Activated naive CD8-positive, alpha-beta T cell treated with anti-CD3 and anti-CD28 coated beads, Interleukin-2, amount 10 ng/mL, durations not matched to agents 7 days and 5 days (primary cell): ENCODE data around the gene RPL12. TPM values are rescaled to one million over a fixed set of nuclear protein-coding genes. Genes with fewer than 3 reads are reported as not detected.

Source experiments
- ATAC-seq: fragments of 150-1000 bp; cut with Tn5 transposase; one replicate; pipeline ENCODE4 v1.10.0; 2021; ENCODE audit warnings: low read depth, moderate library complexity
- POLR2A ChIA-PET: fragments of 350-600 bp; sonication (Branson Sonifier 250); formaldehyde crosslinking; loops from one replicate; lab custom pipeline; 2021; ENCODE audit warnings: antibody characterized with exemption; lab: Charles Lee
- DNase-seq: peaks from one replicate; pipeline ENCODE4 v3.0.0; 2021
- H3K27ac Mint-ChIP-seq: one replicate; pipeline ENCODE4 v1.8.0; 2022; ENCODE audit warnings: mild to moderate bottlenecking, mixed read lengths
- H3K27me3 Mint-ChIP-seq: one replicate; pipeline ENCODE4 v1.8.0; 2022; ENCODE audit warnings: mild to moderate bottlenecking, moderate library complexity, mixed read lengths
- H3K36me3 Mint-ChIP-seq: one replicate; pipeline ENCODE4 v1.8.0; 2021; ENCODE audit warnings: mild to moderate bottlenecking, mixed read lengths
- H3K4me1 Mint-ChIP-seq: one replicate; pipeline ENCODE4 v1.8.0; 2021; ENCODE audit warnings: mixed read lengths
- H3K4me3 Mint-ChIP-seq: one replicate; pipeline ENCODE4 v1.8.0; 2022; ENCODE audit warnings: mild to moderate bottlenecking, moderate library complexity, mixed read lengths
- H3K9me3 Mint-ChIP-seq: one replicate; pipeline ENCODE4 v1.8.0; 2021; ENCODE audit warnings: mixed read lengths
- total RNA-seq, 2 experiments: library from RNA; stranded (reverse); gene quantifications; one replicate each; pipeline ENCODE4 v1.2.3, GENCODE V29; 2021

RPL12 gene
- total RNA-seq, 2 experiments from 2014 or later = 1,332 to 1,343 TPM

DNA sequence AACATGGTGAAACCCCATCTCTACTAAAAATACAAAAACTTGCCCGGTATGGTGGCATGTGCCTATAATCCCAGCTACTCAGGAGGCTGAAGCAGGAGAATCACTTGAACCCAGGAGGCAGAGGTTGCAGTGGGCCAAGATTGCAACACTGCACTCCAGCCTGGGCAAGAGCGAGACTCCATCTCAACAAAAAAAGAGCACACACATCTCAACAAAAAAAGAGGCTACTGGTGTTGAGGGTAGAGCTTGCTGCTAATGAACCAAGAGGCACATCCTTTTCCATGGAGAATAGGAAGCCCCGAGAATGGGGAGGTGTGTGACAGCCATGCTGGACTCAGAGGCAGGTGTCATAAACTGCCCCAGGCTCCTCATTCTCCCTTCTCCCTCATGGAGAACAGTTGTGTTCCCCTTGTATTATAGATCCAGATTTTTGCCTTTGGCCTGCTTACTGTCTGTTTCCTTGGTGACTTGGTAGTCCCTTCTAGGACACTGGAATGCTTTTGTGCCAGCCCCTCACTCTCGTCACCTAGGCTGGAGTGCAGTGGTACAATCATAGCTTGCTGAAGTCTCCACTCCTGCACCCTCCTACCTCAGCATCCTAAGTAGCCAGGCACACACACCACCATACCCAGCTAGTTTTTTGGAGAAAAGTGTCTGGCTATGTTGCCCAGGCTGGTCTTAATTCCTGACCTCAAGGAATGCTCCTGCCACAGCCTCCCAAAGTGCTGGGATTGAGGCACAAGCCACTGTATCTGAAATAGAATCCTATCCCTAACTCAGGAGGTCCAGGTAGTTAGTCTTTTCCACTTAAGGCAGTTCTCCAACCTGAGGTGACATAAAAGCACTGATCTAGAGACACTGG lies 5.1 kb downstream of the RPL12 start:
- DNase-seq (no peak), ATAC-seq (no peak)
- no peaks in the 10 kb centered on the region for H3K27me3 Mint-ChIP-seq
- peaks cover 21% of the 10 kb centered on the region for H3K9me3 Mint-ChIP-seq
- H3K27ac Mint-ChIP-seq = no peak overlapping the region
- POLR2A ChIA-PET = no interaction called here
- peaks cover 93% of the 10 kb centered on the region for H3K36me3 Mint-ChIP-seq
- peaks cover 30% of the 10 kb centered on the region for H3K4me1 Mint-ChIP-seq
- H3K4me3 Mint-ChIP-seq = no peak overlapping the region

DNA sequence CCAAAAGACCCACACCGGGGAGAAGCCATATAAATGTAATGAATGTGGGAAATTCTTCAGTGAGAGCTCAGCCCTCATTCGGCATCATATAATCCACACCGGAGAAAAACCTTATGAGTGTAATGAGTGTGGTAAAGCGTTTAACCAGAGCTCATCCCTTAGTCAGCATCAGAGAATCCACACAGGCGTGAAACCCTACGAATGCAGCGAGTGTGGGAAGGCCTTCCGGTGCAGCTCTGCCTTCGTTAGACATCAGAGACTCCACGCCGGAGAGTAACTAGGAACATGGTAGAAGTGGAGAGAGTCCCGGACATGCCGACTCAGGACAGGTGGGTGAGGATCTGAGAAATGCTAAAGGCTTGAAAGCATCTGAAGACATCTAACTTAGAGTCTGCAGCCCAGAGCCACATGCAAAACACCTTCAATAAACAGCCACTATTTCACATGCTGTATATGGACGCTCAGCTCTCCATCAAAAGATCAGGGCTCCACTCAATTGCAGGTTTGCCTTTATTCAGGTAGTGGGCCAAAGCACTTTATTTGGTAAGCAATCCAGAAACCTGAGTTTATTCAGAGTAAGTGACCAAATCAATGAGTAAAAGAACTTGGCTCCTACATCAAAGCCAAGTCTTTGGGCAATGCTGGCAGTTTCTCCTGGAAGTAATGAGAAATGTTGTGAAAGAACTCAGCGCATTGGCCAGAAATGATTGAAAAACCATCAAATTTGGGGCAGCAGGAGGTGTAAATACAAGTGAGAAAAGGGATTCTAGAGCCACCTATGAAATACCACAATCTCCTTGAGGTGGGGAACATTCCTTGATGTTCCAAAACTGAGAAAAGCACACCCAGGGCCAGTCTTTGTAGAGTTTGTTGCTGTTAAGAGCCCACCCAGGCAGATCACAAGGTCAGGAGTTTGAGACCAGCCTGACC lies 6.0 kb downstream of the RPL12 start:
- peaks cover 95% of the 10 kb centered on the region for H3K36me3 Mint-ChIP-seq
- H3K27me3 Mint-ChIP-seq = no peaks in the 10 kb centered on the region
- H3K27ac Mint-ChIP-seq = no peak overlapping the region
- ATAC-seq = no peak
- peaks cover 21% of the 10 kb centered on the region for H3K9me3 Mint-ChIP-seq
- H3K4me1 Mint-ChIP-seq = peaks cover 27% of the 10 kb centered on the region
- POLR2A ChIA-PET = no interaction called here
- no peak for DNase-seq
- H3K4me3 Mint-ChIP-seq = no peak overlapping the region

DNA sequence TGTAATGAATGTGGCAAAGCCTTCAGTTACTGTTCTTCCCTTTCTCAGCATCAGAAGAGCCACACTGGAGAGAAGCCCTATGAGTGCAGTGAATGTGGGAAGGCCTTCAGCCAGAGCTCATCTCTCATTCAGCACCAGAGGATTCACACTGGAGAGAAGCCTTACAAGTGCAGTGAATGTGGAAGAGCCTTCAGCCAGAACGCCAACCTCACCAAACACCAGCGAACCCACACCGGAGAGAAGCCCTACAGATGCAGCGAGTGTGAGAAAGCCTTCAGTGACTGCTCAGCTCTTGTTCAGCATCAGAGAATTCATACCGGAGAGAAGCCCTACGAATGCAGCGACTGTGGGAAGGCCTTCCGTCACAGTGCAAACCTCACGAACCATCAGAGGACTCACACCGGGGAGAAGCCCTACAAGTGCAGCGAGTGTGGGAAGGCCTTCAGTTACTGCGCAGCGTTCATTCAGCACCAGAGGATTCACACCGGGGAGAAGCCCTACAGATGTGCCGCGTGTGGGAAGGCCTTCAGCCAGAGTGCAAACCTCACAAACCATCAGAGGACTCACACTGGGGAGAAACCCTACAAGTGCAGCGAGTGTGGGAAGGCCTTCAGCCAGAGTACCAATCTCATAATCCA lies 6.8 kb downstream of the RPL12 start:
- Mint-ChIP-seq H3K27me3 (no peaks in the 10 kb centered on the region), H3K4me3 (no peak overlapping the region), H3K4me1 (peaks cover 19% of the 10 kb centered on the region), H3K9me3 (peaks cover 21% of the 10 kb centered on the region), H3K36me3 (peaks cover 95% of the 10 kb centered on the region), H3K27ac (no peak overlapping the region)
- DNase-seq = no peak
- POLR2A ChIA-PET = interaction anchor here (0.7 kb wide), 1 partner anchor 135 kb away, joined by 3 read pairs; no protein-coding TSS in a partner anchor
- ATAC-seq = no peak

DNA sequence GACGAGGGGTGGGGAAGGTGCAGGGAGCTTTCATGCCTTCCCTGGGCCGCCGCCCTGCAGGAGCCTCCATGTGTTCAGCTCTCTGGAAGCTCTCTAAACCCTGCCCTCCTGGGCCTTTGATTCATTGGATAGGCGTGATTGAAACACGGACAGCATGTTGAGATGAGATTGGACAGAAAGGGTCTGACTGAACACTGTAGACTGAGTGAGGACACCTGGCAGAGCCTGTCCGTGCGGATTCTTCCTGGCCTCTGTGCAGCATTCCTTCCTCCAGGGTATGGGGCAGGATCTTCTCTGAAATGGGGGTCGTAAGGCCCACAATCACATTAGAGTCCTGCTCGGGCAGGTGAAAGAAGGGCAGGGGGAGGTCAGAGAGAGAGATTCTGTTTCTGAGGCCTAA lies 12.8 kb downstream of the RPL12 start:
- ATAC-seq (no peak), DNase-seq (no peak)
- H3K4me3 Mint-ChIP-seq = no peak overlapping the region
- POLR2A ChIA-PET = interaction anchor here (4.6 kb wide), 1 partner anchor 12 kb away, joined by 23 read pairs; the partner anchor contains the start of genes LRSAM1 and RPL12
- peaks cover 4% of the 10 kb centered on the region for H3K4me1 Mint-ChIP-seq
- no peak overlapping the region for H3K27ac Mint-ChIP-seq
- peaks cover 55% of the 10 kb centered on the region for H3K36me3 Mint-ChIP-seq
- no peaks in the 10 kb centered on the region for H3K27me3 Mint-ChIP-seq
- peaks cover 2% of the 10 kb centered on the region for H3K9me3 Mint-ChIP-seq

DNA sequence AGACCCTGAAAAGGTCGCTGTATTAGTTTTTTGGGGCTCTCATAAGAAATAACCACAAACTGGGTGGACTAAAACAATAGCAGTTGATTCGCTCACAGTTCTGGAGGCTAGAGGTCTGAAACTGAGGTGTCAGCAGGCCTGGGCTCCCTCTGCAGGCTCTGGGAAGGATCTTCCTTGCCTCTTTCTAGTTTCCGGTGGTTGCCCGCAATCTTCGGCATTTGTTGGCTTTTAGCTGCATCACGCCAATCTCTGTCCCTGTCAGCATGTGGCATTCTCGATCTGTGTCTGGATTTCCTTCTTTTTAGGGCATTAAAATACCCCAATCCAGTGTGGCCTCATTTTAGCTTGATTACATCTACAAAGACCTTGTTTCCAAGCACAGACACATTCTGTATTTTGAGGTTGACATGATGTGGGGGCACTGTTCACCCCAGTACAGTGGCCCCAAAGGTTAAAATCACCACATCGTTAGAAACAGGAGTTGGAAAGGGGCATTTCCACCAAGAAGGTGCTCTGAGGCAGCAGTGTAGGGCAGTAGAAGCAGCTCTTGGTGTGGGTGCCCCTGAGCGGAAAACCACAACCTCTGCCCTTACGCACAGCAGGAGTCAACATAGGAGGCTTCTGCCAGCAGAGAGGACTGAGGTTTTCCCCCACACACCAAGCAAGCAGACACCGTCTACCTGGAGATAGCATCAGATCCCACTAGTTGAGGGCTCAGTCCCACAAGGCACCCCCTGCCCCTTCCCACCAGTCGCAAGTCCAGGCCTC lies 13.5 kb downstream of the RPL12 start:
- POLR2A ChIA-PET = interaction anchor here (4.6 kb wide), 1 partner anchor 13 kb away, joined by 23 read pairs; the partner anchor contains the start of genes LRSAM1 and RPL12
- Mint-ChIP-seq H3K4me3 (no peak overlapping the region), H3K27ac (no peak overlapping the region), H3K36me3 (peaks cover 51% of the 10 kb centered on the region), H3K27me3 (no peaks in the 10 kb centered on the region), H3K9me3 (peaks cover 2% of the 10 kb centered on the region), H3K4me1 (peaks cover 4% of the 10 kb centered on the region)
- ATAC-seq (peak; percentile 28), DNase-seq (no peak)

DNA sequence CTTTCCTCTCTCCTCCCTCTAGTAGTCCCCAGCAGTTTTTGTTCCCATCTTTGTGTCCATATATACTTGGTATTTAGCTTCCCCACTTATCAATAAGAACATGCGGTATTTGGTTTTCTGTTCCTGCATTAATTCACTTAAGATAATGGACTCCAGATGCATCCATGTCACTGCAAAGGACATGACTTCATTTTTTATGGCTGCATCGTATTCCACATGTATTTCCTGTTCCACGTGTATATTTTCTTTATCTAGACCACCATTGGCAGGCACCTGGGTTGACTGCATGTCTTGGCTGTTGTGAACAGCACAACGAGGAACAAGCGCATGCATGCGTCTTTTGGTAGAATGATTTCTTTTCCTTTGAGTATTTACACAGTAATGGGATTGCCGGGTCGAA lies 20.8 kb downstream of the RPL12 start:
- Mint-ChIP-seq H3K9me3 (no peaks in the 10 kb centered on the region), H3K27ac (no peak overlapping the region), H3K4me1 (peaks cover 19% of the 10 kb centered on the region), H3K4me3 (no peak overlapping the region), H3K36me3 (peaks cover 40% of the 10 kb centered on the region), H3K27me3 (no peaks in the 10 kb centered on the region)
- DNase-seq (no peak), ATAC-seq (no peak)
- POLR2A ChIA-PET = no interaction called here

DNA sequence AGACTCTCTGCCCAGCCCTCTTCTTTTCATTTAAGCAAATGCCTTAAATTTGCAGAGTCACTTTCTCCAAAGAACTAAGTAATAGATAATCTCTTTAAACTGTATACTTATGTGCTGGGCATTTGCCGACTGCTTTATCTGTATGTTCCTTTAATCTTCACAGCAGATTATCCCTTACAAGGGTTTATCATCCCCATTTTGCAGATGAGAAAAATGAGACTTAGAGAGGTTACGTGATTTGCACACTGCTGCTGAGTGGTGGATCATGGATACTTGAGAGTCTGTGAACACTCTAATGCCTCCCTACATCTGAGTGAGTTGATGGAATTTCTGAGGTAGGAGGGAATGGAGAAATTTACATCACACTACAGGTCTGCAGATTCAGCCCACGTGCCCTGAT lies 22.9 kb downstream of the RPL12 start:
- ATAC-seq = no peak
- Mint-ChIP-seq H3K27ac (no peak overlapping the region), H3K27me3 (no peaks in the 10 kb centered on the region), H3K4me1 (peaks cover 27% of the 10 kb centered on the region), H3K9me3 (no peaks in the 10 kb centered on the region), H3K4me3 (no peak overlapping the region), H3K36me3 (peaks cover 32% of the 10 kb centered on the region)
- POLR2A ChIA-PET = no interaction called here
- DNase-seq = no peak

DNA sequence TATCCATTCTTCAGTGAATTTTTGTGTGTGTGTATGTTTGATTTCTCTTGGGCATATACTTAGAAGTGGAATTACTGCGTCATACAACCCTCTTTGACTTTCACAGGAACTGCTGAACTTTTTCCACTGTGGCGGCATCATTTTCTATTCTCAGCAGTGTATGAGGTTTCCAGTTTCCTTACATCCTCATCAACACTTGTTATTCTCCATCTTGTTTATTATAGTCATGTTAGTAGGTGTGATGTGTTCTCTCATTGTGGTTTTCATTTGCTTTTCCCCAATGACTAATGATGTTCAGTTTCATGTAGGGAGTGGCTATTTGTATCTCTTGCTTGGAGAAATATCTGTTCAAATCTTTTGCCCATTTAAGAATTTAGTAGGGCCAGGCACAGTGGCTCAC lies 24.4 kb downstream of the RPL12 start:
- H3K4me1 Mint-ChIP-seq = peaks cover 32% of the 10 kb centered on the region
- POLR2A ChIA-PET = interaction anchor here (0.6 kb wide), 1 partner anchor 565 kb away, joined by 3 read pairs; no protein-coding TSS in a partner anchor
- H3K36me3 Mint-ChIP-seq = peaks cover 31% of the 10 kb centered on the region
- ATAC-seq (no peak), DNase-seq (no peak)
- H3K27ac Mint-ChIP-seq = peak overlapping the region; percentile 56
- H3K9me3 Mint-ChIP-seq = no peaks in the 10 kb centered on the region
- H3K4me3 Mint-ChIP-seq = peak overlapping the region; percentile 98
- H3K27me3 Mint-ChIP-seq = no peaks in the 10 kb centered on the region

DNA sequence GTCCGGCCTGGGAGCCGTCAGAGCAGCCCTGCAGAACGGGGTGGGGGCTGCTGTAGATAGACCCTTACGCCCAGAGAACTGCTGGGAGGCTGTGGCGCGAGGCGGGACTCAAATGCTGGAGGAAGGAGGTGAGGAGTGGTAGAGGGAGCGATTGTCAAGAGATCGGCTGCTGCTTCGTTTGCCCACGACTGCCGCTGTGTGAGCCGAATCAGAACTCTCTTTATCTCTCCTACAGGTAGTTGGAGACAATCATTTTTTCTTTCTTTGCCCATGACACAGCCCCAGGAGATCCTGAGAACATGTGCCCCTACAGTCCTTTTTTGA lies 26.6 kb downstream of the RPL12 start:
- Mint-ChIP-seq H3K27ac (peak overlapping the region; percentile 92), H3K9me3 (no peaks in the 10 kb centered on the region), H3K36me3 (peaks cover 18% of the 10 kb centered on the region), H3K4me3 (peak overlapping the region; percentile 98), H3K27me3 (no peaks in the 10 kb centered on the region), H3K4me1 (peaks cover 32% of the 10 kb centered on the region)
- DNase-seq = no peak
- peak; percentile 36 for ATAC-seq
- POLR2A ChIA-PET = interaction anchor here (0.8 to 5.4 kb wide), 8 partner anchors 12 to 201 kb away, joined by 3 to 53 read pairs (median 4); partner anchors contain the start of genes LRSAM1 and RPL12

DNA sequence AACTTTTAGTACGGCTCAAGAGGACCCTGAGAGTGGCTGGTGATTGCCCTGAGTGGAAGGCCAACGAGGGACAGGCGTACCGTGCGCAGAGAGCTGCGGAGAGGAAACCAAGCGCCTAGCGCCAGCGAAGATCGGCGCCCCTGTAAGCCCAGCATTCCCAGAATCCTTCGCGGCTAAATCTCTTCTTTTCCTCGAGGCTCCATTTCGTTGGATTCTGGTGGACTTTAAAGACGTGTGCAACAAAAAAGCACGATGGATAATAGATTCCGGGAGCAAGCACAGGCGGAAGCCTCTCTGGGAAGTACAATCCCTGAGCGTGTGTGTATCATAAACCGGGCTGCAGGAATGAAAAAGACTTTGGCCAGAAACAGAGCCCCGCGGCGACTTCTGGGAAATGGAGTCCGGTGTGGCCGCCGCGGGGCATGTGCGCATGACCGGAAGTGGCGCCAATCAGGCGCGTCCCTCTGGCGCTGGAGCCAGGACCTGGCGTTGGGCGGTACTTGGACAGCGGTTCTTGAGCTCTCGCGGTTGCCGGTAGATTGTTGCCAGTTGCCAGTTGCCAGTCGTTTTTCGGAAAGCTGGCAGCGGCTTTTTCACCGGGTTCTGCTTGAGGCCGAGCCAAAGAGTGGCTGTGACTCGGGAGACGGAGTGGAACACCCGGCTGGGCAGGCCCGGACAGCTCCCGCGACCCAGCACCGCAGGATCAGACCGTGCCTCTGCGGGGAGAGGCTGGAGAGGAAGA lies 27.1 kb downstream of the RPL12 start, which contains the start of gene ZNF79:
ZNF79 (plus strand) TSS at position 449 of the 742 bp plus-strand sequence. CDS start 406 bp downstream, outside the sequence.
- Mint-ChIP-seq H3K4me3 (peak within 1 kb of the TSS; percentile 98), H3K9me3 (no peaks in the 10 kb centered on the region), H3K4me1 (peaks cover 32% of the 10 kb centered on the region), H3K27ac (peak within 1 kb of the TSS; percentile 92), H3K27me3 (no peaks in the 10 kb centered on the region), H3K36me3 (peaks cover 18% of the 10 kb centered on the region)
- POLR2A ChIA-PET = interaction anchor here (0.8 to 5.4 kb wide), 11 partner anchors 11 to 292 kb away, joined by 3 to 53 read pairs (median 4); partner anchors contain the start of genes LRSAM1, PTRH1, RPL12 and SLC2A8
- peak; percentile 95 for DNase-seq
- ATAC-seq = peak; percentile 89

DNA sequence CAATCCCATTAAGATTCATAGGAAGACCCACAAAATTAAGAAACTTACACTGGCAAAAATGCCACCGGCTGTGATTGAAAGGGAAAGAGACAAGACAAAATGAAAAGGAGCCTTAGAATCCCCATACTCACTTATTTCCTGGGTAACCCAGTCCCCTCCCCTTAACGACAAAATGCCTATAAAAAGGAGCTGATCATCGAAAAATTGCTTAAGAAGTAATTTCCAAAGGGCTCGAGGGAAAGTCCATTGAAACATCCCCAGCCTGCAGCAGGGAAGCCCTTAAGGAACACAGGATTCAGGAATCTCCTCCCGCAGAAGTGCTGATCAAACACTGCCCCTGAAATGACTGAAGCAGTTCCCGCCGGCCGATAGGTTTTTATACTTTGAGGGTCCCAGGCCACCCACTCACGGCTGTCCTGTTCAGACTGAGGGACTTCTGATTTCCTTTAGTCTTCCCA lies 27.7 kb downstream of the RPL12 start:
- H3K9me3 Mint-ChIP-seq = no peaks in the 10 kb centered on the region
- POLR2A ChIA-PET = interaction anchor here (0.9 to 5.4 kb wide), 8 partner anchors 17 to 292 kb away, joined by 3 to 53 read pairs (median 4); partner anchors contain the start of genes LRSAM1, PTRH1, RPL12 and SLC2A8
- peaks cover 17% of the 10 kb centered on the region for H3K36me3 Mint-ChIP-seq
- H3K4me1 Mint-ChIP-seq = peaks cover 32% of the 10 kb centered on the region
- H3K27ac Mint-ChIP-seq = peak overlapping the region; percentile 92
- no peak for ATAC-seq
- H3K27me3 Mint-ChIP-seq = no peaks in the 10 kb centered on the region
- peak overlapping the region; percentile 98 for H3K4me3 Mint-ChIP-seq
- DNase-seq = no peak
